Astrocyte of the cerebellum (primary cell): ENCODE measurements around the gene NHP2.

ENCODE experiments used
- DNase-seq: peaks from one replicate; pipeline ENCODE4 v3.0.0-alpha.2; 2011; ENCODE audit warnings: low read depth
- H3K4me3 ChIP-seq: 2 replicates; pipeline ENCODE4 v1.5.1; 2011; ENCODE audit warnings: mild to moderate bottlenecking, low read depth, low read length, moderate library complexity
- CTCF ChIP-seq: IDR thresholded peaks from 2 replicates; pipeline ENCODE4 v1.5.1; 2012; ENCODE audit warnings: low read length, low read depth, moderate library complexity, mild to moderate bottlenecking; ENCODE audit errors: missing control alignments
- in situ Hi-C: cut with HindIII; loops from 2 replicates; pipeline ENCODE4 v1.10.0; 2017; ENCODE audit warnings: low sequenced_read_pairs

NHP2 gene

GRCh38 chr5:178196986-178197385 lies 43.3 kb upstream of the NHP2 start:
- TF ChIP-seq CTCF, result no peak
- H3K4me3 ChIP-seq, result no peak overlapping the region
- DNase-seq, result no peak
- in situ Hi-C loops, result no loop called here

GRCh38 chr5:178196281-178196812 lies 42.7 kb upstream of the NHP2 start:
- DNase-seq, result no peak
- no peak overlapping the region for H3K4me3 ChIP-seq
- in situ Hi-C loops, result no loop called here
- no peak for TF ChIP-seq CTCF

GRCh38 chr5:178194026-178194425 lies 40.3 kb upstream of the NHP2 start:
- in situ Hi-C loops, result no loop called here
- TF ChIP-seq CTCF, result no peak
- no peak for DNase-seq
- H3K4me3 ChIP-seq, result no peak overlapping the region

- no peak overlapping the region for H3K4me3 ChIP-seq
- in situ Hi-C loops, result no loop called here
- no peak for DNase-seq
- no peak for TF ChIP-seq CTCF
Observed at GRCh38 chr5:178193251-178193809, 39.6 kb upstream of the NHP2 start.

- in situ Hi-C loops, result no loop called here
- H3K4me3 ChIP-seq, result no peak overlapping the region
- DNase-seq, result no peak
- TF ChIP-seq CTCF, result no peak
Observed at GRCh38 chr5:178192787-178193186, 39.1 kb upstream of the NHP2 start.

- no peak overlapping the region for H3K4me3 ChIP-seq
- no peak for TF ChIP-seq CTCF
- no peak for DNase-seq
- in situ Hi-C loops, result no loop called here
Observed at GRCh38 chr5:178192244-178192643, 38.6 kb upstream of the NHP2 start.
